ENCODE results near the gene PPIB.

The PPIB gene

DNA sequence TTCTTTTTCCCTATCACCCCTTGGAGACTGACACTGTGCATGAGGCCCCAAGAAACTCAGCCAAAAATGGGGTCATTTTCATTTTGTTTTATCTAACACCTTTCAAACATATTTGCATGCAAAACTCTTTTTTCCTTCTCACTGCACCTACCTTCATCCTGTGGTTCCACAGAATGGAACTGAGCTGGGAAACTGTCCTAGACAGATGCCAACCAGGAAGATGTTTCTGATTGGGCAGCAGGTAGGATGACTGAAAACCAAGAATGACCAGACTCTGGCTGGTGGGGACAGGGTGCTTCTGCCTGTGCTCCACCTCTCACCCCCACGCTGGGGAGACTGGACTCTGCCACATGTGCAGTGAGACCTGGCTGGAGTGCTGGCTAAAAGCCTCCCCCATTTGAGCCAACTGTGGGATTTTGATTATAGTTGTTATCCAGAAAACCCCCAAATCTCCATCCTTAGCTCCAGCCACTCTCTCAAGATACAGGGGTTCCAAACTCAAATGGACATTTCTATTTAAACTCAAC is 5.2 kb downstream of the PPIB start:
- no peak for TF ChIP-seq CTCF (IDR thresholded peaks at IDR 0.05; ENCODE audit: extremely low read depth, insufficient read depth, missing control alignments)
- in situ Hi-C loops (cut with MboI; ENCODE audit: low pct_unique_long_range_greater_than_20kb, low sequenced_read_pairs, unreplicated experiment), result no loop called here
- no peak for DNase-seq (ENCODE audit: low spot score)

- in situ Hi-C loops (cut with MboI; ENCODE audit: low pct_unique_long_range_greater_than_20kb, low sequenced_read_pairs, unreplicated experiment), result no loop called here
- TF ChIP-seq CTCF (IDR thresholded peaks at IDR 0.05; ENCODE audit: extremely low read depth, insufficient read depth, missing control alignments), result no peak
- DNase-seq (ENCODE audit: low spot score), result no peak
Measured at GRCh38 chr15:64156652-64157331, 6.0 kb downstream of the PPIB start.

DNA sequence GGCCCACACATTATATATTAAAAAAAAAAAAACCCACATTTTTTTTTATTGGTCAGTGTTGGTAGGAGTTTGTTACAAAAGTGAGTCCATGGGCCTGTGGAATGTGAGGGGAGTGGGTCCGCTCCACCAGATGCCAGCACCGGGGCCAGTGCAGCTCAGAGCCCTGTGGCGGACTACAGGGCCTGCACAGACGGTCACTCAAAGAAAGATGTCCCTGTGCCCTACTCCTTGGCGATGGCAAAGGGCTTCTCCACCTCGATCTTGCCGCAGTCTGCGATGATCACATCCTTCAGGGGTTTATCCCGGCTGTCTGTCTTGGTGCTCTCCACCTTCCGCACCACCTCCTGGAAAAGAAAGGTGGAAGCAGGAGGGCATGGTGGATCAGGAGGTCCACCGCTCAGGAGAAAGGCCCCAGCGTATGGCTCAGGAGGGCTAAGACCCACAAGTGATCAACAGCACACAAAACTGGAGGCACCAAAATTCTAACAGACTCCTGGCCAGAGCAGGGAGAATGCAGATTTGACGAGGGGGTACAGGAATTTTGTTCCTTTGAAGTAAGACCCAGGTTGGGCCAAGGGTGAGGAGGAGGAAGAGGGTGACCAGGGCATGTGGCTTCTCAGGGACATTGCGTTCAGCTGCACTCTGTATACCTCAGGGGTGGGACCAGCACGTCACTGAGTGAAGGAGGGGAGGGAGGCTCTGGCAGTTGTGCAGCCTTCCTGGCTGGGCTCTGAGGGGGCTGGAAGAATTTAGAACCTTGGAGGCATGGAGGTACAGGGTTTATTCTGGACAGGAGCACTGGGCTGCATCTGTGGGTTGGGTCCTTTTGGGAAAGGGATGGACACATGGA is 6.8 kb downstream of the PPIB start:
- no peak for TF ChIP-seq CTCF (IDR thresholded peaks at IDR 0.05; ENCODE audit: extremely low read depth, insufficient read depth, missing control alignments)
- in situ Hi-C loops (cut with MboI; ENCODE audit: low pct_unique_long_range_greater_than_20kb, low sequenced_read_pairs, unreplicated experiment), result no loop called here
- DNase-seq (ENCODE audit: low spot score), result no peak

- in situ Hi-C loops (cut with MboI; ENCODE audit: low pct_unique_long_range_greater_than_20kb, low sequenced_read_pairs, unreplicated experiment), result no loop called here
- peak; percentile 95 for DNase-seq (ENCODE audit: low spot score)
- peak; percentile 100 for TF ChIP-seq CTCF (IDR thresholded peaks at IDR 0.05; ENCODE audit: extremely low read depth, insufficient read depth, missing control alignments)
Measured at GRCh38 chr15:64153480-64154367, 9.1 kb downstream of the PPIB start.

DNA sequence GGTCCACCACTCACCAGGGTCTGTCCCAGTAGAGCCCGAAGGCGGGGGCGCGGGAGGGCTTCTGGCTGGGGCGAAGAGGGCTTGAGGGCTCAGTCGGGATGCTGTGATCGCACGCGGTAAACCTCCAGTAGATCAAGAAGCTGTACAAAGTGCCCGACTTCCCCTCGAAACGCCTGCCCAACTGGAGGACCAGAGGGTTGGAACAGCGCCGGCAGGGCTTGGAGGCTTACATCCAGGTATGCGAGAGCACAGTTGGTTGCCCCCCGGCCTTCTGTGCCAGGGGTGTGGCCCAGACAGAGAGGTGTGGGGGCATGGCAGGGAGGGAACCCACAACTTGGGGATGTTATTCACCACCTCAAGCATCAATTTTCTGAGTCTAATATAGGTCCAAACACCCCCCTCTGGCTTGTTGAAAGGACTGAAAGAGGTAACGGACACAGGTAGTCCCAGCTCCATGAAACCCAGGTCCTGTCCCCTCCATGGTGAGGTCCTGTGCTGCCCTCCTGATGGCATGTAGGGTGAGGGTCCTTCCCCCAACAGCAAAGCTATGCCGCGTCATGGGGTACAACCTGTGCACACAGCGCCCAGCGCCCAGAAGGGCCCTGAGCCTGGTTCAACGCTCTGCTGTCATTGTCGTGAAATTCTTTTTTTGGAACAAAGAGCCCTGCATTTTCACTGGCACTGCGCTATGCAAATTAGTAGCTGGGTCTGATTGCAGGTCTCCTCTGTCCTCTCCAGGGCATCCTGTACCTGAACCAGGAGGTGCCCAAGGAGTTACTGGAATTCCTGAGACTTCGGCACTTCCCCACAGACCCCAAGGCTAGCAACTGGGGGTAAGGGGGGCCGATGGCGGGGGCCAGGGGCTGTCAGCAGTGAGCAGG is 10.1 kb downstream of the PPIB start:
- TF ChIP-seq CTCF (IDR thresholded peaks at IDR 0.05; ENCODE audit: extremely low read depth, insufficient read depth, missing control alignments), result no peak
- in situ Hi-C loops (cut with MboI; ENCODE audit: low pct_unique_long_range_greater_than_20kb, low sequenced_read_pairs, unreplicated experiment), result no loop called here
- peak; percentile 65 for DNase-seq (ENCODE audit: low spot score)

All from GM13977 (cell line).